ENCODE results near the gene OPA3. TPM values are rescaled to one million over a fixed set of nuclear protein-coding genes. Genes with fewer than 3 reads are reported as not detected.

Gene OPA3
- total RNA-seq, 1 experiment from 2014 or later: 15.2 TPM

GRCh38 chr19:45539459-45539858 lies 45.1 kb downstream of the OPA3 start:
- TF ChIP-seq EZH2 (IDR thresholded peaks at IDR 0.05; ENCODE audit: borderline replicate concordance, low read depth, low read length, poor library complexity, severe bottlenecking): no peak
- TF ChIP-seq, protein P1, sequence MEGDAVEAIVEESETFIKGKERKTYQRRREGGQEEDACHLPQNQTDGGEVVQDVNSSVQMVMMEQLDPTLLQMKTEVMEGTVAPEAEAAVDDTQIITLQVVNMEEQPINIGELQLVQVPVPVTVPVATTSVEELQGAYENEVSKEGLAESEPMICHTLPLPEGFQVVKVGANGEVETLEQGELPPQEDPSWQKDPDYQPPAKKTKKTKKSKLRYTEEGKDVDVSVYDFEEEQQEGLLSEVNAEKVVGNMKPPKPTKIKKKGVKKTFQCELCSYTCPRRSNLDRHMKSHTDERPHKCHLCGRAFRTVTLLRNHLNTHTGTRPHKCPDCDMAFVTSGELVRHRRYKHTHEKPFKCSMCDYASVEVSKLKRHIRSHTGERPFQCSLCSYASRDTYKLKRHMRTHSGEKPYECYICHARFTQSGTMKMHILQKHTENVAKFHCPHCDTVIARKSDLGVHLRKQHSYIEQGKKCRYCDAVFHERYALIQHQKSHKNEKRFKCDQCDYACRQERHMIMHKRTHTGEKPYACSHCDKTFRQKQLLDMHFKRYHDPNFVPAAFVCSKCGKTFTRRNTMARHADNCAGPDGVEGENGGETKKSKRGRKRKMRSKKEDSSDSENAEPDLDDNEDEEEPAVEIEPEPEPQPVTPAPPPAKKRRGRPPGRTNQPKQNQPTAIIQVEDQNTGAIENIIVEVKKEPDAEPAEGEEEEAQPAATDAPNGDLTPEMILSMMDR (conservative IDR thresholded peaks at IDR 0.05; ENCODE audit: low read depth, low read length): no peak
- H3K27me3 ChIP-seq (replicated peaks; ENCODE audit: insufficient read depth, low read depth, low read length, poor library complexity): no peaks in the 10 kb centered on the region
- no peak overlapping the region for H3K4me3 ChIP-seq (ENCODE audit: low read depth, low read length, poor library complexity, severe bottlenecking)
- BruUV-seq (replicated peaks): no TSS peak
- no peaks in the 10 kb centered on the region for H3K4me1 ChIP-seq (ENCODE audit: insufficient read depth, low read length, poor library complexity, severe bottlenecking)
- intact Hi-C loops (cut with micrococcal nuclease; ENCODE audit: unreplicated experiment): no loop called here
- no peak for DNase-seq (ENCODE audit: low spot score)
- H3K9me3 ChIP-seq (ENCODE audit: low read depth, low read length, poor library complexity, severe bottlenecking): no peaks in the 10 kb centered on the region
- no peak overlapping the region for H3K27ac ChIP-seq (ENCODE audit: low read depth, low read length, poor library complexity, severe bottlenecking)
- POLR2A ChIA-PET (ENCODE audit: low non-redundant PET): no interaction called here
- no peaks in the 10 kb centered on the region for H3K36me3 ChIP-seq (ENCODE audit: insufficient read depth, low read length, poor library complexity, severe bottlenecking)
- CTCF ChIA-PET: no interaction called here

GRCh38 chr19:45531349-45531748 lies 53.3 kb downstream of the OPA3 start:
- intact Hi-C loops (cut with micrococcal nuclease; ENCODE audit: unreplicated experiment): no loop called here
- ChIA-PET CTCF (no interaction called here), POLR2A (ENCODE audit: low non-redundant PET) (no interaction called here)
- H3K27me3 ChIP-seq (replicated peaks; ENCODE audit: insufficient read depth, low read depth, low read length, poor library complexity): no peaks in the 10 kb centered on the region
- H3K27ac ChIP-seq (ENCODE audit: low read depth, low read length, poor library complexity, severe bottlenecking): no peak overlapping the region
- no peak overlapping the region for H3K4me3 ChIP-seq (ENCODE audit: low read depth, low read length, poor library complexity, severe bottlenecking)
- BruUV-seq (replicated peaks): no TSS peak
- peaks cover 7% of the 10 kb centered on the region for H3K4me1 ChIP-seq (ENCODE audit: insufficient read depth, low read length, poor library complexity, severe bottlenecking)
- H3K36me3 ChIP-seq (ENCODE audit: insufficient read depth, low read length, poor library complexity, severe bottlenecking): no peaks in the 10 kb centered on the region
- H3K9me3 ChIP-seq (ENCODE audit: low read depth, low read length, poor library complexity, severe bottlenecking): peaks cover 9% of the 10 kb centered on the region
- DNase-seq (ENCODE audit: low spot score): no peak
- TF ChIP-seq, protein P1 (conservative IDR thresholded peaks at IDR 0.05; ENCODE audit: low read depth, low read length): no peak
- TF ChIP-seq EZH2 (IDR thresholded peaks at IDR 0.05; ENCODE audit: borderline replicate concordance, low read depth, low read length, poor library complexity, severe bottlenecking): no peak

GRCh38 chr19:45529420-45529785 lies 55.2 kb downstream of the OPA3 start:
- POLR2A ChIA-PET (ENCODE audit: low non-redundant PET): no interaction called here
- no peak overlapping the region for H3K27ac ChIP-seq (ENCODE audit: low read depth, low read length, poor library complexity, severe bottlenecking)
- no peak for DNase-seq (ENCODE audit: low spot score)
- peaks cover 9% of the 10 kb centered on the region for H3K9me3 ChIP-seq (ENCODE audit: low read depth, low read length, poor library complexity, severe bottlenecking)
- no peaks in the 10 kb centered on the region for H3K27me3 ChIP-seq (replicated peaks; ENCODE audit: insufficient read depth, low read depth, low read length, poor library complexity)
- intact Hi-C loops (cut with micrococcal nuclease; ENCODE audit: unreplicated experiment): no loop called here
- CTCF ChIA-PET: no interaction called here
- H3K36me3 ChIP-seq (ENCODE audit: insufficient read depth, low read length, poor library complexity, severe bottlenecking): peaks cover 10% of the 10 kb centered on the region
- no TSS peak for BruUV-seq (replicated peaks)
- peak overlapping the region; percentile 52 for H3K4me3 ChIP-seq (ENCODE audit: low read depth, low read length, poor library complexity, severe bottlenecking)
- TF ChIP-seq EZH2 (IDR thresholded peaks at IDR 0.05; ENCODE audit: borderline replicate concordance, low read depth, low read length, poor library complexity, severe bottlenecking): no peak
- TF ChIP-seq, protein P1 (conservative IDR thresholded peaks at IDR 0.05; ENCODE audit: low read depth, low read length): no peak
- H3K4me1 ChIP-seq (ENCODE audit: insufficient read depth, low read length, poor library complexity, severe bottlenecking): peaks cover 7% of the 10 kb centered on the region
